ENCODE results near the gene CDKAL1.

Gene CDKAL1

GRCh38 chr6:21227486-21227885 lies 693.2 kb downstream of the CDKAL1 start:
- no peak overlapping the region for H4K91ac ChIP-seq (ENCODE audit: low read length)

DNA sequence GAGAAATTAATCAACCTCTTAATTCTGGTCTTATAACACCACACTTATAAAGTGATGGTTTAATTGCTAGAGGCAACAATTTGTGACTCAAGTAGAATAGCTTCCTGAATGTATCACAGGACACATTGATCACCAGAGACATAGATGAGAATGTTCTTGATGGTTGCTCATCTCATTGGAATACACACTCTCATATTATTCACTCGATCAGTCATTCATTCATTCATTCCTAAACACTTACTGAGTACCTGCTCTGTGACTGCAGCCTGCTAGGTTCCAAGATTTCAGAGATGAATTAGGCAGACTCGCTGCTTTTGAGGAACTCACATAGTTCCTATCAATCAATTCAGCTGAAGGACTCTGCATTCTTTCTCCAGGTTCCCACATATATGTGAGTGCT lies 694.2 kb downstream of the CDKAL1 start:
- Histone ChIP-seq H3K4me3 (ENCODE audit: insufficient read depth in 1 of 2, low read depth in 1 of 2, low read length in 2 of 2) (no peak overlapping the region), H2AK5ac (ENCODE audit: low read length, severe bottlenecking) (no peak overlapping the region), H3K18ac (ENCODE audit: low read depth in 1 of 2, low read length in 2 of 2) (no peak overlapping the region), H3K4ac (ENCODE audit: low read depth in 1 of 2, low read length in 2 of 2) (no peak overlapping the region), H3K27ac (ENCODE audit: low read length, poor library complexity, severe bottlenecking) (no peak overlapping the region), H4K91ac (ENCODE audit: low read length) (no peak overlapping the region), H2BK15ac (ENCODE audit: low read depth, poor library complexity, severe bottlenecking) (no peak overlapping the region), H2BK5ac (ENCODE audit: low read depth, low read length, poor library complexity, severe bottlenecking) (no peak overlapping the region), H3K23ac (ENCODE audit: low read length in 2 of 2) (no peak overlapping the region), H3K9me3 (ENCODE audit: control insufficient read depth, low read length) (peaks cover 13% of the 10 kb centered on the region), H3K79me1 (replicated peaks; ENCODE audit: low read length, poor library complexity, severe bottlenecking) (no peaks in the 10 kb centered on the region), H4K8ac (ENCODE audit: low read length) (no peak overlapping the region), H2AFZ (ENCODE audit: low read depth, low read length) (no peak overlapping the region), H3K27me3 (ENCODE audit: control insufficient read depth in 1 of 2, insufficient read depth in 1 of 2, low read length in 2 of 2) (no peaks in the 10 kb centered on the region), H2BK120ac (ENCODE audit: low read depth, low read length) (no peak overlapping the region), H3K14ac (ENCODE audit: low read length in 2 of 2) (no peak overlapping the region), H3K9ac (ENCODE audit: low read length) (no peak overlapping the region), H3K4me1 (ENCODE audit: control insufficient read depth, insufficient read depth, low read depth, low read length) (peaks cover 2% of the 10 kb centered on the region), H3K36me3 (ENCODE audit: control insufficient read depth in 1 of 2, insufficient read depth in 2 of 2, low read depth in 1 of 2, low read length in 2 of 2) (peaks cover 10 to 18% of the 10 kb centered on the region in 2 experiments), H2BK12ac (ENCODE audit: low read length in 2 of 2) (no peak overlapping the region), H3K4me2 (ENCODE audit: low read length, poor library complexity, severe bottlenecking) (no peak overlapping the region)
- no peak for DNase-seq
- WGBS, result 93% methylated on average over 2 of the region's 2 CpGs

More at GRCh38 chr6:21227486-21227885, 693.2 kb downstream of the CDKAL1 start:
- Histone ChIP-seq H2AFZ (ENCODE audit: low read depth, low read length) (no peak overlapping the region), H4K8ac (ENCODE audit: low read length) (no peak overlapping the region), H3K4ac (ENCODE audit: low read depth in 1 of 2, low read length in 2 of 2) (no peak overlapping the region), H3K14ac (ENCODE audit: low read length in 2 of 2) (no peak overlapping the region), H3K79me1 (replicated peaks; ENCODE audit: low read length, poor library complexity, severe bottlenecking) (no peaks in the 10 kb centered on the region), H3K4me2 (ENCODE audit: low read length, poor library complexity, severe bottlenecking) (no peak overlapping the region), H3K27ac (ENCODE audit: low read length, poor library complexity, severe bottlenecking) (no peak overlapping the region), H3K36me3 (ENCODE audit: control insufficient read depth in 1 of 2, insufficient read depth in 2 of 2, low read depth in 1 of 2, low read length in 2 of 2) (peaks cover 9 to 10% of the 10 kb centered on the region in 2 experiments), H2AK5ac (ENCODE audit: low read length, severe bottlenecking) (no peak overlapping the region), H3K9ac (ENCODE audit: low read length) (no peak overlapping the region), H3K9me3 (ENCODE audit: control insufficient read depth, low read length) (peaks cover 13% of the 10 kb centered on the region), H3K23ac (ENCODE audit: low read length in 2 of 2) (no peak overlapping the region), H3K27me3 (ENCODE audit: control insufficient read depth in 1 of 2, insufficient read depth in 1 of 2, low read length in 2 of 2) (no peaks in the 10 kb centered on the region), H3K4me3 (ENCODE audit: insufficient read depth in 1 of 2, low read depth in 1 of 2, low read length in 2 of 2) (no peak overlapping the region), H3K4me1 (ENCODE audit: control insufficient read depth, insufficient read depth, low read depth, low read length) (peaks cover 2% of the 10 kb centered on the region), H3K18ac (ENCODE audit: low read depth in 1 of 2, low read length in 2 of 2) (no peak overlapping the region), H2BK12ac (ENCODE audit: low read length in 2 of 2) (no peak overlapping the region), H2BK15ac (ENCODE audit: low read depth, poor library complexity, severe bottlenecking) (no peak overlapping the region), H2BK5ac (ENCODE audit: low read depth, low read length, poor library complexity, severe bottlenecking) (no peak overlapping the region), H2BK120ac (ENCODE audit: low read depth, low read length) (no peak overlapping the region)
- WGBS, result 94% methylated on average over 5 of the region's 6 CpGs
- no peak for DNase-seq

DNA sequence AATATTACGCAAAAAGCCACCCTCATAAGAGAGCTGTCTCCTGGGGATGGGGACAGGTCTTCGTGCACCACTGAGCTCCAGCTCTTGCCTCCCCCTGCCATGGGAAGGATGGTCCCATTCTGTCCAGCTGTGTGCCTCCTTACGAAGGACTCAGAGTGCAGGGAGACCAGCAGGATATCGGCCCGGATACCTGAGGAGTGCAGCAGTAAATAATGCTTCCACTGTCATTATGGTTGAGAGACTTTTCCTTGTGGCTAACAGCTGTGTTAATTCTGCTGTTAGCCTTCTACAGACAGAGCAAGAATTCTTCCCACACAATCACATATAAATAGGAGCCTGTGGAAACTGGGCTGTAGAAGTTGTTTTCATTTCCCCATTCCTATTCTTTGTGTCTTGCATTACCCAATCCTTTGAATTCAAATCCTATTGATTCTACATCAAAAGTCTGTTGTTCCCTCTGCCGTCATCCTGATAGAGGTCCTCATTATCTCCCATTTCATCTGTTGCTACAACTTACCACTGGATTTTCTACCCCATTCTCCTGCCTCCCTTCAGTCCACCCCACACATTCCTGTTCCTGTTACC lies 694.7 kb downstream of the CDKAL1 start:
- H3K4me1 ChIP-seq (ENCODE audit: control insufficient read depth, insufficient read depth, low read depth, low read length), result peaks cover 2% of the 10 kb centered on the region
- no peak overlapping the region for H2BK12ac ChIP-seq (ENCODE audit: low read length in 2 of 2)
- no peak overlapping the region for H2AFZ ChIP-seq (ENCODE audit: low read depth, low read length)
- H3K4ac ChIP-seq (ENCODE audit: low read depth in 1 of 2, low read length in 2 of 2), result no peak overlapping the region
- WGBS, result 87% methylated on average over 4 of the region's 6 CpGs
- no peak overlapping the region for H3K27ac ChIP-seq (ENCODE audit: low read length, poor library complexity, severe bottlenecking)
- no peak overlapping the region for H3K14ac ChIP-seq (ENCODE audit: low read length in 2 of 2)
- no peak overlapping the region for H3K9ac ChIP-seq (ENCODE audit: low read length)
- no peaks in the 10 kb centered on the region for H3K27me3 ChIP-seq (ENCODE audit: control insufficient read depth in 1 of 2, insufficient read depth in 1 of 2, low read length in 2 of 2)
- DNase-seq, result no peak
- no peak overlapping the region for H2BK120ac ChIP-seq (ENCODE audit: low read depth, low read length)
- H4K8ac ChIP-seq (ENCODE audit: low read length), result no peak overlapping the region
- no peak overlapping the region for H2BK5ac ChIP-seq (ENCODE audit: low read depth, low read length, poor library complexity, severe bottlenecking)
- peaks cover 13 to 20% of the 10 kb centered on the region in 2 experiments for H3K36me3 ChIP-seq (ENCODE audit: control insufficient read depth in 1 of 2, insufficient read depth in 2 of 2, low read depth in 1 of 2, low read length in 2 of 2)
- no peaks in the 10 kb centered on the region for H3K79me1 ChIP-seq (replicated peaks; ENCODE audit: low read length, poor library complexity, severe bottlenecking)
- H3K9me3 ChIP-seq (ENCODE audit: control insufficient read depth, low read length), result peaks cover 10% of the 10 kb centered on the region
- H3K18ac ChIP-seq (ENCODE audit: low read depth in 1 of 2, low read length in 2 of 2), result no peak overlapping the region
- H2BK15ac ChIP-seq (ENCODE audit: low read depth, poor library complexity, severe bottlenecking), result no peak overlapping the region
- no peak overlapping the region for H3K4me3 ChIP-seq (ENCODE audit: insufficient read depth in 1 of 2, low read depth in 1 of 2, low read length in 2 of 2)
- H2AK5ac ChIP-seq (ENCODE audit: low read length, severe bottlenecking), result no peak overlapping the region
- no peak overlapping the region for H3K23ac ChIP-seq (ENCODE audit: low read length in 2 of 2)
- H4K91ac ChIP-seq (ENCODE audit: low read length), result no peak overlapping the region
- H3K4me2 ChIP-seq (ENCODE audit: low read length, poor library complexity, severe bottlenecking), result no peak overlapping the region

DNA sequence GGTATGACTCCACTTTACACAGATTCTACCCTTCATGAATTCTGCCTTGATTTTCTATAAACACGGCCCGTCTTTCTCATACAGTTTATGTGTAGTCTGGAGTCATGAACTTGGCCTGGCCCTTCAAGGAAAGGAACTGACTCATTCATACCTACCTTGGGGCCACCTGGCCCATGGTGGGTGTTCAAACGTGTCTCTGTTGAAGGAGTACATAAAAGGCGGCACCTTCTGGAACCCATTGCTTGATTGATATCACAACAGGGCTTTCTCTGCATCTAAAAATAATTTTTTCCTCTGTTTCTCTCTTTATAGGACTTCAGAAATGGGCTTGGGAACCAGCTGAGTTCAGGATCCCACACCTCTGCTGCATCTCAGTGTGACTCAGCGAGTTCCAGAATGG lies 696.3 kb downstream of the CDKAL1 start:
- Histone ChIP-seq H3K9ac (ENCODE audit: low read length) (no peak overlapping the region), H2BK120ac (ENCODE audit: low read depth, low read length) (no peak overlapping the region), H3K4me3 (ENCODE audit: insufficient read depth in 1 of 2, low read depth in 1 of 2, low read length in 2 of 2) (no peak overlapping the region), H4K8ac (ENCODE audit: low read length) (no peak overlapping the region), H2AK5ac (ENCODE audit: low read length, severe bottlenecking) (no peak overlapping the region), H3K18ac (ENCODE audit: low read depth in 1 of 2, low read length in 2 of 2) (no peak overlapping the region), H3K36me3 (ENCODE audit: control insufficient read depth in 1 of 2, insufficient read depth in 2 of 2, low read depth in 1 of 2, low read length in 2 of 2) (peaks cover 8 to 24% of the 10 kb centered on the region in 2 experiments), H2BK5ac (ENCODE audit: low read depth, low read length, poor library complexity, severe bottlenecking) (no peak overlapping the region), H3K79me1 (replicated peaks; ENCODE audit: low read length, poor library complexity, severe bottlenecking) (no peaks in the 10 kb centered on the region), H3K23ac (ENCODE audit: low read length in 2 of 2) (no peak overlapping the region), H2AFZ (ENCODE audit: low read depth, low read length) (no peak overlapping the region), H2BK12ac (ENCODE audit: low read length in 2 of 2) (no peak overlapping the region), H3K27ac (ENCODE audit: low read length, poor library complexity, severe bottlenecking) (no peak overlapping the region), H3K4me2 (ENCODE audit: low read length, poor library complexity, severe bottlenecking) (no peak overlapping the region), H3K9me3 (ENCODE audit: control insufficient read depth, low read length) (peaks cover 5% of the 10 kb centered on the region), H3K27me3 (ENCODE audit: control insufficient read depth in 1 of 2, insufficient read depth in 1 of 2, low read length in 2 of 2) (no peaks in the 10 kb centered on the region), H2BK15ac (ENCODE audit: low read depth, poor library complexity, severe bottlenecking) (no peak overlapping the region), H4K91ac (ENCODE audit: low read length) (no peak overlapping the region), H3K4ac (ENCODE audit: low read depth in 1 of 2, low read length in 2 of 2) (no peak overlapping the region), H3K4me1 (ENCODE audit: control insufficient read depth, insufficient read depth, low read depth, low read length) (peaks cover 2% of the 10 kb centered on the region), H3K14ac (ENCODE audit: low read length in 2 of 2) (no peak overlapping the region)
- WGBS, result 97% methylated on average over 5 of the region's 5 CpGs
- no peak for DNase-seq

Data from mesenchymal stem cell (in vitro differentiated cells and primary cell).